Adrenal gland (tissue), 12 donors: ENCODE data around the gene CAMKMT. TPM values are rescaled to one million over a fixed set of nuclear protein-coding genes. Genes with fewer than 3 reads are reported as not detected.
"Not testable (repeated sequence)": the region's sequence is repeated elsewhere in the genome, so short reads cannot be mapped to it uniquely, and the experiment has no call there.

Experiments used
- DNase-seq, 7 donors: peaks; one replicate each; pipeline ENCODE4 v3.0.0-alpha.2; 2019 to 2020
- H3K27ac ChIP-seq, 5 donors: fragments of 200-600 bp; sonication (generic) in 4 of 5; 1 replicate in 3 of 5; 2 replicates in 2 of 5; pipeline versions ENCODE4 v1.5.1 to v1.8.0; 2016 to 2020; ENCODE audit warnings: mild to moderate bottlenecking in 1 of 5
- H3K27me3 ChIP-seq: fragments of 200-600 bp; 2 replicates; pipeline ENCODE4 v1.8.0; 2021
- H3K36me3 ChIP-seq, 2 donors: fragments of 200-600 bp; replicated peaks in 1 of 2; 1 replicate in 1 of 2; 2 replicates in 1 of 2; pipeline versions ENCODE4 v1.5.1 to v1.8.0; 2018 to 2022
- H3K4me1 ChIP-seq, 2 donors: fragments of 200-600 bp; replicated peaks in 1 of 2; 1 replicate in 1 of 2; 2 replicates in 1 of 2; pipeline versions ENCODE4 v1.5.1 to v1.8.0; 2018 to 2021
- H3K4me3 ChIP-seq, 4 donors: fragments of 200-600 bp; sonication (generic) in 3 of 4; one replicate each; pipeline ENCODE4 v1.5.1; 2016 to 2018
- H3K9me3 ChIP-seq, 3 donors: fragments of 200-600 bp; sonication (generic) in 1 of 3; replicated peaks in 1 of 3; 1 replicate in 2 of 3; 2 replicates in 1 of 3; pipeline versions ENCODE4 v1.5.1 to v1.8.0; 2016 to 2021
- POLR2A ChIP-seq, 2 donors: fragments of 450-650 bp; IDR thresholded peaks; one replicate each; pipeline ENCODE4 v1.6.1; 2017; ENCODE audit warnings: antibody characterized with exemption in 2 of 2, mild to moderate bottlenecking in 2 of 2, moderate library complexity in 1 of 2
- WGBS, 4 donors: extraction: QIAGEN DNeasy Blood & Tissue Kit in 2 of 4; methylation state at CpG; one replicate each; pipeline versions ENCODE4 v1.1.5 to v1.1.7; 2013 to 2017; 5-methylcytosine and 5-hydroxymethylcytosine counted together
- intact Hi-C, 2 donors: fragments of 100-400 bp; cut with DNase I; formaldehyde crosslinking; loops; one replicate each; pipeline versions ENCODE4 v1.14.1 to v1.15.0; 2022 to 2023
- polyA plus RNA-seq, 3 donors: library from polyadenylated mRNA; stranded (reverse); fragments of 200-250 nt in 2 of 3; fragments of 350-450 nt in 1 of 3; fragmentation: Illumina TruSeq in 1 of 3; extraction: RNeasy Lipid Tissue Mini Kit (QIAGEN cat#74804) in 1 of 3; gene quantifications; one replicate each; pipeline ENCODE4 v1.2.3, GENCODE V29; 2013 to 2014
- total RNA-seq, 9 donors: library from RNA; depleted of rRNA in 4 of 9; stranded (reverse); fragments of >200 nt in 4 of 9; fragments of 120-200 nt in 1 of 9; fragmentation: NEBNext Ultra II Directional in 1 of 9; extraction: Animal tissue kit (Norgen Biotek cat#: 25700) in 1 of 9; gene quantifications; one replicate each; pipeline versions ENCODE4 v1.1.0 to v1.2.4, GENCODE V29; 2013 to 2023
- TF ChIP-seq, protein P1 (sequence below), 6 experiments: fragments of 450-650 bp in 4 of 6; fragments of 200-600 bp in 2 of 6; sonication (generic) in 1 of 6; IDR thresholded peaks; 1 replicate in 5 of 6; 2 replicates in 1 of 6; pipeline versions ENCODE4 v1.5.1 to v1.8.0; 2016 to 2021; ENCODE audit warnings: antibody characterized with exemption in 6 of 6, mild to moderate bottlenecking in 2 of 6, moderate library complexity in 1 of 6
- donor health status: healthy with polysubstance abuse.
- donor health status: Bipolar disorder and iron deficiency.
- donor health status: DM: yes; HTN: yes; CAD: no.
- donor health status: DM: no; HTN: no; CAD: no.
- donor health status: DM: no; HTN: no; CAD: no.
- donor health status: DM: yes; HTN: yes; CAD: no.

CAMKMT gene
- total and polyA plus RNA-seq, 12 donors, result 2.6 to 14.0 (median 8.6) TPM

GRCh38 chr2:44371445-44371844 is 9.7 kb downstream of the CAMKMT start:
- no peak for DNase-seq
- no peaks in the 10 kb centered on the region for H3K36me3 ChIP-seq
- TF ChIP-seq POLR2A (IDR thresholded peaks at IDR 0.05), result no peak
- TF ChIP-seq, protein P1, sequence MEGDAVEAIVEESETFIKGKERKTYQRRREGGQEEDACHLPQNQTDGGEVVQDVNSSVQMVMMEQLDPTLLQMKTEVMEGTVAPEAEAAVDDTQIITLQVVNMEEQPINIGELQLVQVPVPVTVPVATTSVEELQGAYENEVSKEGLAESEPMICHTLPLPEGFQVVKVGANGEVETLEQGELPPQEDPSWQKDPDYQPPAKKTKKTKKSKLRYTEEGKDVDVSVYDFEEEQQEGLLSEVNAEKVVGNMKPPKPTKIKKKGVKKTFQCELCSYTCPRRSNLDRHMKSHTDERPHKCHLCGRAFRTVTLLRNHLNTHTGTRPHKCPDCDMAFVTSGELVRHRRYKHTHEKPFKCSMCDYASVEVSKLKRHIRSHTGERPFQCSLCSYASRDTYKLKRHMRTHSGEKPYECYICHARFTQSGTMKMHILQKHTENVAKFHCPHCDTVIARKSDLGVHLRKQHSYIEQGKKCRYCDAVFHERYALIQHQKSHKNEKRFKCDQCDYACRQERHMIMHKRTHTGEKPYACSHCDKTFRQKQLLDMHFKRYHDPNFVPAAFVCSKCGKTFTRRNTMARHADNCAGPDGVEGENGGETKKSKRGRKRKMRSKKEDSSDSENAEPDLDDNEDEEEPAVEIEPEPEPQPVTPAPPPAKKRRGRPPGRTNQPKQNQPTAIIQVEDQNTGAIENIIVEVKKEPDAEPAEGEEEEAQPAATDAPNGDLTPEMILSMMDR (IDR thresholded peaks at IDR 0.05), result no peak
- no peak overlapping the region for H3K27ac ChIP-seq
- H3K27me3 ChIP-seq, result no peaks in the 10 kb centered on the region
- no peaks in the 10 kb centered on the region for H3K4me1 ChIP-seq
- no peak overlapping the region for H3K4me3 ChIP-seq
- H3K9me3 ChIP-seq, result peaks cover 0 to 5% (median 0%) of the 10 kb centered on the region in 3 donors
- intact Hi-C loops, result no loop called here

DNA sequence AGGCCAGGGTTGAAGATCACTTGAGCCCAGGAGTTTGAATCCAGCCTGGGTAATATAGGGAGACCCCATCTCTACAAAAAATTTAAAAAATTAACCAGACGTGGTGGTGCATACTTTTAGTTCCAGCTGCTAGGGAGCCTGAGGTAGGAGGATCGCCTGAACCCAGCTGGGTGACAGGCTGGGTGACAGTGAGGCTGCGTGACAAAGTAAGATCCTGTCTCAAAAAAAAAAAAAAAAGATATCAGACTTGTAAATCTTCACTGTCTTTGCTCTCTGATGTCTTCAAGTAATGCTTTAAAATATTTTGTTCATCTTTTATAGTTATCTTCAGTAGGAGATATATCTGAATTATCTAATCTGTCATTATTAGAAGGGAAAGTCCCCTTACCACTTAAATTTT is 10.5 kb downstream of the CAMKMT start:
- Histone ChIP-seq H3K27ac (no peak overlapping the region), H3K4me1 (no peaks in the 10 kb centered on the region), H3K4me3 (no peak overlapping the region), H3K27me3 (no peaks in the 10 kb centered on the region), H3K36me3 (no peaks in the 10 kb centered on the region), H3K9me3 (peaks cover 0 to 5% (median 0%) of the 10 kb centered on the region in 3 donors)
- DNase-seq, result no peak
- 92 to 97% (median 96%) methylated on average over 3 of the region's 3 CpGs for WGBS, 4 donors
- intact Hi-C loops, result no loop called here
- TF ChIP-seq POLR2A (IDR thresholded peaks at IDR 0.05), result no peak
- TF ChIP-seq, protein P1 (IDR thresholded peaks at IDR 0.05), result no peak

DNA sequence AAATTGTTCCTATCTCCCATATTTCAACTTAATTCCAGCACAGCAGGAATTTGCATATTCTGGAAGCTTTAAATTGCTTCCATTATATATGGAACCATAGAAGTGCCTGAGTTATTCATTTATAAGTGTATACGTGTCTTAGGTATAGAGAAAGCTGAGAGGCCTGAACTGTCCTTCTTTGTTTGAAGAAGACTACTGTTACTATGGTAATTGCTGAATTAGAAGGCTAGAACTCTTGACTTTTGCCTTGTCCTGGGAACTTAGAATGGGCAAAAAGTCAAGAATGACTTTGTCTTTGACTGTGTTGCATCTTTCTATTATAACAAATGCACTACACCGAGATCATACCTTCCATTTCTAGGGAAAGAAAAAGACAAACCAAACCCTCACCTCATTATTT is 15.7 kb downstream of the CAMKMT start:
- no peak for DNase-seq
- 95 to 100% (median 97%) methylated on average over 2 of the region's 2 CpGs for WGBS, 4 donors
- Histone ChIP-seq H3K4me1 (no peaks in the 10 kb centered on the region), H3K9me3 (peaks cover 0 to 5% (median 0%) of the 10 kb centered on the region in 3 donors), H3K4me3 (no peak overlapping the region), H3K27me3 (no peaks in the 10 kb centered on the region), H3K36me3 (no peaks in the 10 kb centered on the region), H3K27ac (no peak overlapping the region)
- TF ChIP-seq POLR2A (IDR thresholded peaks at IDR 0.05), result no peak
- TF ChIP-seq, protein P1 (IDR thresholded peaks at IDR 0.05), result no peak
- intact Hi-C loops, result no loop called here

- H3K27ac ChIP-seq, H3K9me3 ChIP-seq, H3K4me1 ChIP-seq, DNase-seq, intact Hi-C loops, H3K27me3 ChIP-seq, H3K4me3 ChIP-seq, H3K36me3 ChIP-seq: not testable (repeated sequence)
- 75 to 87% (median 79%) methylated on average over 2 of the region's 2 CpGs for WGBS, 4 donors
These were observed 23.5 kb downstream of the CAMKMT start for GRCh38 chr2:44385226-44385625.

GRCh38 chr2:44388877-44389276 is 27.1 kb downstream of the CAMKMT start:
- Histone ChIP-seq H3K27me3 (no peaks in the 10 kb centered on the region), H3K27ac (no peak overlapping the region), H3K4me1 (no peaks in the 10 kb centered on the region), H3K36me3 (no peaks in the 10 kb centered on the region), H3K4me3 (no peak overlapping the region), H3K9me3 (no peaks in the 10 kb centered on the region)
- intact Hi-C loops, result no loop called here
- no peak for DNase-seq
- 65 to 92% (median 83%) methylated on average over 3 to 4 of the region's 4 CpGs for WGBS, 4 donors
- TF ChIP-seq, protein P1 (IDR thresholded peaks at IDR 0.05), result no peak
- no peak for TF ChIP-seq POLR2A (IDR thresholded peaks at IDR 0.05)
